MCF 10A (cell line): ENCODE data around the gene PRMT7. TPM values are rescaled to one million over a fixed set of nuclear protein-coding genes. Genes with fewer than 3 reads are reported as not detected.

ENCODE experiments used
- BruUV-seq: library from RNA; stranded (reverse); fragments of 400-500 nt; replicated peaks from 2 replicates; lab custom pipeline; 2021; lab: Mats Ljungman, UMichigan
- CTCF ChIA-PET: fragments of 300-600 bp; sonication (Branson Sonifier 250); formaldehyde crosslinking; extraction: SDS; loops from one replicate; lab custom pipeline; 2021; ENCODE audit warnings: antibody characterized with exemption, inconsistent platforms; lab: Yijun Ruan, JAX
- POLR2A ChIA-PET: fragments of 300-600, 350-650 bp; sonication (Branson Sonifier 250); formaldehyde crosslinking; extraction: SDS; loops from one replicate; lab custom pipeline; 2020; ENCODE audit warnings: antibody characterized with exemption, inconsistent platforms; lab: Yijun Ruan, JAX
- DNase-seq: peaks from one replicate; pipeline ENCODE4 v3.0.0-alpha.2; 2018; ENCODE audit not compliant: unreplicated experiment
- H3K27ac Mint-ChIP-seq: one replicate; pipeline ENCODE4 v1.8.0; 2022; ENCODE audit warnings: mild to moderate bottlenecking, low read depth, mixed read lengths; ENCODE audit not compliant: unreplicated experiment
- H3K27me3 Mint-ChIP-seq: one replicate; pipeline ENCODE4 v1.8.0; 2022; ENCODE audit warnings: mixed read lengths; ENCODE audit not compliant: insufficient read depth, unreplicated experiment
- H3K36me3 Mint-ChIP-seq: one replicate; pipeline ENCODE4 v1.8.0; 2022; ENCODE audit warnings: mild to moderate bottlenecking, moderate library complexity, mixed read lengths; ENCODE audit not compliant: insufficient read depth, unreplicated experiment
- H3K4me1 Mint-ChIP-seq: one replicate; pipeline ENCODE4 v1.8.0; 2022; ENCODE audit warnings: mixed read lengths; ENCODE audit not compliant: insufficient read depth, unreplicated experiment
- H3K4me3 Mint-ChIP-seq: one replicate; pipeline ENCODE4 v1.8.0; 2022; ENCODE audit warnings: mild to moderate bottlenecking, moderate library complexity, mixed read lengths; ENCODE audit not compliant: unreplicated experiment
- H3K9me3 Mint-ChIP-seq: one replicate; pipeline ENCODE4 v1.8.0; 2022; ENCODE audit warnings: mixed read lengths; ENCODE audit not compliant: unreplicated experiment
- intact Hi-C: fragments of 100-400 bp; cut with micrococcal nuclease; formaldehyde crosslinking; loops from 2 replicates; pipeline ENCODE4 v1.14.1; 2022
- total RNA-seq: library from RNA; stranded (reverse); gene quantifications from 2 replicates; pipeline ENCODE4 v1.2.3, GENCODE V29; 2022
- TF ChIP-seq, protein P1 (sequence below): fragments of 200-600 bp; IDR thresholded peaks from one replicate; pipeline ENCODE4 v1.8.0; 2022; ENCODE audit warnings: antibody characterized with exemption, mild to moderate bottlenecking; ENCODE audit not compliant: unreplicated experiment

The PRMT7 gene
- total RNA-seq, 1 experiment from 2014 or later = 33.2 TPM

DNA sequence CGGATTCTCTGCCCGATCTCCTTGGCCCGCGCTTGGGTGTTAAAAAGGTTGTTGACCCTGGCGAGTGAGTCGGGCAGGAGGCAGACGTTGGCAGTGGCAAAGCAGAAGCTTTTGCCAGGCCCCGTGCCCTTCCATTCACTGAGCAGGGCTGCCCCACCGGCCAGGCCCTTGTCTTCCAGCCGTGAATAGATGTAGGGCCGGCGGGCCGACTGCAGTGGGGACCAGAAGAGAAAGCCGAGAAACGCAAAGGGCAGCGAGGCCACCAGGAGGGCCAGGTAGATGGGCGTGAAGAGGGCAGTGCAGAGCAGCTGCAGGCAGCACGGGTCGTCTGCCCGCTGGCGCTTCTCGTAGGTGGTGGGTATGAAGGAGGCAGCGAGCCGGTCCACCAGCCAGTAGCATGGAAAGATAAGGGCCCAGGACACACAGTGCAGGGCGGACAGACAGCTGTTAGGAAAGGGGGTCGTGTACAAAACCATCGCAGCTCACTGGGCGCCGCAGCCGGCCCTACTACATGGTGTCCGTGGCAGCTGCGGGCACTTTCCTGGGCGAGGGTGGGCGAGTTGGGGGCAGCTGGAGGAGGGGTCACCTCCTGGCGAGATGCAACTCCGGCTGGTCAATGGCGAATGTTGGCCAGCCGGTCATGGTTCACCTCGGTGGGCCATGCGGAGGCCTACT lies 61.0 kb downstream of the PRMT7 start:
- no peaks in the 10 kb centered on the region for H3K4me1 Mint-ChIP-seq

DNA sequence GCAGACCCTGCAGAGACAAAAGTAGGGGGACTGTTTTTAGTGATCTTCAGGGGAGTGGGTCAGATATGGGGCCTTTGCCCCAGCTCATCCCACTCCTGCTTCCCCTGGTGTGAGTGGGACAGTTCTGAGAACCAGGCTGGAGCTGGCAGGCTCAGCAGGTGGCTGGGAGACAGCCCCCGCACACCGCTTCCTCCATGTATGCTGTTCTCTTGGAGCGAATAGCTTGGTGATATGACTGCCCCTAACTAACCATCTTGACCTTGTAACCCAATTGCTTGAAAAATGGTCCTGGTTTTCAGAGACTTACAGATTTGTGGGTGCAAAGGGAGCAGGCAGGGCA lies 61.5 kb downstream of the PRMT7 start:
- H3K27ac Mint-ChIP-seq = no peak overlapping the region
- BruUV-seq = no TSS peak

More for the DNA sequence above, 61.0 kb downstream of the PRMT7 start:
- no TSS peak for BruUV-seq
- Mint-ChIP-seq H3K9me3 (no peaks in the 10 kb centered on the region), H3K27ac (no peak overlapping the region), H3K4me3 (no peak overlapping the region), H3K36me3 (no peaks in the 10 kb centered on the region), H3K27me3 (peaks cover 50% of the 10 kb centered on the region)
- ChIA-PET POLR2A (interaction anchor here (0.7 kb wide), 1 partner anchor 95 kb away, joined by 3 read pairs; no protein-coding TSS in a partner anchor), CTCF (interaction anchor here (0.7 to 0.8 kb wide), 2 partner anchors 21 to 267 kb away, joined by 3 to 5 read pairs; no protein-coding TSS in a partner anchor)
- no peak for DNase-seq
- intact Hi-C loops = no loop called here
- TF ChIP-seq, protein P1, sequence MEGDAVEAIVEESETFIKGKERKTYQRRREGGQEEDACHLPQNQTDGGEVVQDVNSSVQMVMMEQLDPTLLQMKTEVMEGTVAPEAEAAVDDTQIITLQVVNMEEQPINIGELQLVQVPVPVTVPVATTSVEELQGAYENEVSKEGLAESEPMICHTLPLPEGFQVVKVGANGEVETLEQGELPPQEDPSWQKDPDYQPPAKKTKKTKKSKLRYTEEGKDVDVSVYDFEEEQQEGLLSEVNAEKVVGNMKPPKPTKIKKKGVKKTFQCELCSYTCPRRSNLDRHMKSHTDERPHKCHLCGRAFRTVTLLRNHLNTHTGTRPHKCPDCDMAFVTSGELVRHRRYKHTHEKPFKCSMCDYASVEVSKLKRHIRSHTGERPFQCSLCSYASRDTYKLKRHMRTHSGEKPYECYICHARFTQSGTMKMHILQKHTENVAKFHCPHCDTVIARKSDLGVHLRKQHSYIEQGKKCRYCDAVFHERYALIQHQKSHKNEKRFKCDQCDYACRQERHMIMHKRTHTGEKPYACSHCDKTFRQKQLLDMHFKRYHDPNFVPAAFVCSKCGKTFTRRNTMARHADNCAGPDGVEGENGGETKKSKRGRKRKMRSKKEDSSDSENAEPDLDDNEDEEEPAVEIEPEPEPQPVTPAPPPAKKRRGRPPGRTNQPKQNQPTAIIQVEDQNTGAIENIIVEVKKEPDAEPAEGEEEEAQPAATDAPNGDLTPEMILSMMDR = no peak

DNA sequence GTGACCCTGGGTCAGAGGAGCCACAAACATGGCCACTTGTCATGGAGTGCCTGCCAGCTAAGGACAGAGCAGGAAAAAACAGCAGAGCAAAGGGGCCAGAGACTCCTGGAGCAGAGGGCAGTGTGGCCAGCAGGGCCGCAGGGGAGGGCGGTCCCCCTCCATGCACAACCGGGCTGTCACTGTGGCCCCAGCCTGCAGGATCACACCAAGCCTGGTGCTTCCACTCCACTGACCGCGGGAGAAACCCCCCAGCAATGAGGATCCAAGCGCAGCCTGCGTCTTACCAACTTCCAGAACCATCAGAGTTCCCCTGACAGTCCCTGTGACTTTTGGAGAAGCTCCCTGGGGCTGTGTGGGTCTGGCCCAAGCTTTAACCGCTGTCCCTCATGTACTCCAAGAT lies 62.0 kb downstream of the PRMT7 start:
- intact Hi-C loops = no loop called here
- TF ChIP-seq, protein P1 = no peak
- BruUV-seq = no TSS peak
- Mint-ChIP-seq H3K4me1 (no peaks in the 10 kb centered on the region), H3K27me3 (peaks cover 45% of the 10 kb centered on the region), H3K36me3 (no peaks in the 10 kb centered on the region), H3K4me3 (no peak overlapping the region), H3K9me3 (no peaks in the 10 kb centered on the region), H3K27ac (no peak overlapping the region)
- POLR2A ChIA-PET = interaction anchor here (0.7 kb wide), 1 partner anchor 94 kb away, joined by 3 read pairs; no protein-coding TSS in a partner anchor
- CTCF ChIA-PET = interaction anchor here (0.7 kb wide), 1 partner anchor 20 kb away, joined by 5 read pairs; no protein-coding TSS in a partner anchor
- DNase-seq = no peak

More for the DNA sequence above, 61.5 kb downstream of the PRMT7 start:
- TF ChIP-seq, protein P1 = no peak
- Mint-ChIP-seq H3K9me3 (no peaks in the 10 kb centered on the region), H3K4me3 (no peak overlapping the region), H3K27me3 (peaks cover 50% of the 10 kb centered on the region), H3K36me3 (no peaks in the 10 kb centered on the region), H3K4me1 (no peaks in the 10 kb centered on the region)
- intact Hi-C loops = no loop called here
- DNase-seq = no peak
- ChIA-PET CTCF (interaction anchor here (0.7 to 0.8 kb wide), 2 partner anchors 21 to 268 kb away, joined by 3 to 5 read pairs; no protein-coding TSS in a partner anchor), POLR2A (interaction anchor here (0.7 kb wide), 1 partner anchor 95 kb away, joined by 3 read pairs; no protein-coding TSS in a partner anchor)

DNA sequence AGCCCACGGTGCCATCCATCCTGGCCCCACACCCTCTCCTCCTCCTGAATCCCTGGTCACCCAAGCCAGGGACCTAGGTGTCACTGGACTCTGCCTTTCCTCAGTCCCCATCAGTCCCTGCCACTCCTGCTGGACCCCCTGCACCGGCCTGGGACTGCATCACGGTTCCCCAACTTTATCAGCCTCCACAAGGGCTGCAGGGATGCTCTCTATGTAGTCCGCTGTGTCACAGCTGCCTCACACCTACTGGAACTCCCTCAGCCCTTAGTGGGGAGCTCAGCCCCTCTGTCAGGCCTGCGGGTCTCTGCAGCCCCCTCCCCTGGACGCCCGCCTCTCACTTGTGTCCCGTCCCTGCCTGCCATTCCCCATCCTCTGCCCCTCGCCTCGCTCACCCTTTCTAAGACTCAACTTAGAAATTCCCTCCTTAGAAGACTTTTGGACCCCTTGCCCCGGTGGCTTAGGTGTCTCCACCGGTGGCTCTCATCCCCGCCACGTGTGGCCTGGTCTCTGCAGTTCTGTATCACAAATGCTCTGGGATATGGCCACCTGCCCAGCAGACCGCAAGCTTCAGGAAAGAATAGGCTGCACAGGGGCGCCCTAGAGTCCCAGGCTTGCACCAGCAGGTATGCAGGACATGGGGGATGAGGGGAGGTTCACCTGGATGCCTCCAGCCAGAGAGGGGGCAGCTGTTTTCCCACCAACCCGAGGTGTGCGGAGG lies 62.9 kb downstream of the PRMT7 start:
- no peak overlapping the region for H3K4me3 Mint-ChIP-seq
- H3K9me3 Mint-ChIP-seq = no peaks in the 10 kb centered on the region
- BruUV-seq = no TSS peak
- H3K36me3 Mint-ChIP-seq = no peaks in the 10 kb centered on the region
- H3K27ac Mint-ChIP-seq = no peak overlapping the region
- POLR2A ChIA-PET = no interaction called here
- intact Hi-C loops = no loop called here
- H3K27me3 Mint-ChIP-seq = peaks cover 36% of the 10 kb centered on the region
- DNase-seq = no peak
- CTCF ChIA-PET = interaction anchor here (0.6 to 1.0 kb wide), 3 partner anchors 23 to 130 kb away, joined by 3 to 4 read pairs (median 3); no protein-coding TSS in a partner anchor
- no peaks in the 10 kb centered on the region for H3K4me1 Mint-ChIP-seq
- TF ChIP-seq, protein P1 = no peak
